GM19193 (cell line): Measurements from ENCODE around the gene SLC37A2.

Experiments
- POLR2A ChIP-seq: IDR thresholded peaks from 4 replicates; pipeline ENCODE4 v1.6.1; 2011; ENCODE audit not compliant: insufficient read depth, insufficient read length; ENCODE audit errors: extremely low read depth

Gene SLC37A2

DNA sequence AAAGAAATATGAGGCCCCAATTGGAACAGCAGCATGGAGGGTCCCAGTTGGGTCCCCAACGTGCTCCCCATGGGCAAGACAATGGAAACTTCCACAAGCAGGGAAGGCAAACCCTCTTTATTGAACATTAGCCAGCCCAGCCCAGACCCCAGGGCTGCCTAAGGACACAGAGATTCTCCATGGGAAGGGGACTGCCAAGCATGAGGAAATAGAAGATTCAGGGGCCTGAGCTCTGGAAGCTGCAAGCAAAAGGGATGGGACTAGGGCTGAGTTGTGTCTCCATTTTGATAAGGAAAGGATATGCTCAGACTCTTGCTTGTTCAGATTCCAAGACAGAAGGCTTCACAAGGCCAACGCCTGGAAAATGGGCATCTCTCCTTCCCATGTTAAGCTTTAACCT lies 25.0 kb downstream of the SLC37A2 start:
- TF ChIP-seq POLR2A, result no peak

DNA sequence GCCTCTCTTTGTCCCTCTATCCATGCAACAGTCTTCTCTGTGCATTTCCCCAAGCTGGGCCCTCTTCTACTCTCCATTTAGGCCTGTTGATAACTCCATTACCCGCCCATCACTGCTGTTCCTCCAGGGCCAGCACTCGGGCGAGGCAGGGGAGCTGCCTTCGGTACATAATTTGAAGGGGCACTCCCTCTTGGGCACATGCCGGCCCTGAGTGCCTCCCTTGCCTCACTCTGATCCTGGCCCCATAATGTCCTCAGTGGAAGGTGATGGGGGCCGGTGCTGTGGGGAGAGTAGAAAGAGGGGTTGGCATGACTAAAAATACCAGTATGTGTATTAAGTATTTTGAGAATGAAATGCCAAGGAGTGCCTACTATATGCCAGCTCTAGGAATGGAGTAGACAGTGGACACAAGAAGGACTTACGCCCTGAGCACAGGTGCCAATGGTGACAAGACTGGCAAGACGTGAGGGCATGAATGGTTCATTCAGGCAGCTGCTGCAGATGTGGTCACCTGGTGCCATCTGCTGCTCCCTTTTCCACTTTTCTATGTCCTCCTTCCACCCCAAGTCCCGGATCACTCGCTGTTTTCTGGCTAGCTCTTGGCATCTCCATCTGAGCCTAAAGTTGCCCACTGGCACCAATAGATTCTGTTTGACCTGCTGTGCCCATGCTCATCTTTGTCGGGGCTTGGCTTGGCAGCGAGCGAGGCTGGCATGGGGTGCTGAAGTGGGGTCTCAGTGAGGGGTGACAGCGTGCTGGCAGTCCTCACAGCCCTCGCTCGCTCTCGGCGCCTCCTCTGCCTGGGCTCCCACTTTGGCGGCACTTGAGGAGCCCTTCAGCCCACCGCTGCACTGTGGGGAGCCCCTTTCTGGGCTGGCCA lies 25.7 kb downstream of the SLC37A2 start:
- TF ChIP-seq POLR2A, result no peak

DNA sequence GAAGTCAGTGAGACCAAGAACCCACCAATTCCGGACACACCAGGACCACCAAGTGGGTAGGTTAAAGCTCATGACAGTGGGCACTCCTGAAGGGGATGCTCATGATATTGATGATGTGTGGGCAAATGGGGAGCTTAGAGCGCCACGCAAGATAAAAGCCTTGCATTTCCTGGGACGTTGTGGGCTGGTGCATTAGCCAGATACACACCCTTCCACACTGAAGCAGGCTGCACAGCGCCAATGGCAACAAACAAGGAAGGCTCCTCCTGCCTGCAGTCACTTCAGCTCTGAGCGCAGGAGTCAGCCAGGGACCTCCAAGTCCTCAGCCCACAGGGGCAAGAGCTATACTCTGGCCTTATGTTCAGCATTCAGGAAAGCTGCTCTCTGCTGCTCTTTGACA lies 27.7 kb downstream of the SLC37A2 start:
- no peak for TF ChIP-seq POLR2A

DNA sequence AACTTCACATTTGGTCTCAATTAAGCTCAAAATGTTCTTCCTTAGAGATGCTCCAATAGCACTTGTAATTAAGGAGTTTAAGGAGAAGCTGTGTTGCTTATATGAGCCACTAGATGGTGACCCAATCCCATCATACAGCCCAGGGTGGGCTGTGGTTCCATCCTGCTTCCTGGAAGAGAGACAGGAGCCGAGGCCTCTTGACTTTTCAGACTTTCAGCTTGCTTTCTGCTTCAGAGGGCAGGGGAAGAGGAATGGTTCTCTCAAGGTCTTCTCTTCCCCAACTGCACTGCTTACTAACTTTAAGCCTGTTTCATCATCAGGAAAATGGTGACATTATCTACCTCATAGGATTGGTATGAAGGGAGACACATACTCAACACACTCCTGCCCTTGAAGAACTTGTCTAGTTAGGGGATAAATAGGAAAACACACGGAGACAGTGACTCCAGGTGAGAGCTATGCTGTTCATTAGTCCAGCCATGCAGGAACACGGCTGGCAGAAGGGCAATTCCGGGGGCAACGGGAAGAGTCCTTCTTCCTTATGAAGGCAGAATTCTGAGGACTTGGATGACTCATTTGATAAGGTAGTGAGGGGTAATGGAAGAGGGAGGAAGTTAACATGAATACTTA lies 28.3 kb downstream of the SLC37A2 start:
- no peak for TF ChIP-seq POLR2A

DNA sequence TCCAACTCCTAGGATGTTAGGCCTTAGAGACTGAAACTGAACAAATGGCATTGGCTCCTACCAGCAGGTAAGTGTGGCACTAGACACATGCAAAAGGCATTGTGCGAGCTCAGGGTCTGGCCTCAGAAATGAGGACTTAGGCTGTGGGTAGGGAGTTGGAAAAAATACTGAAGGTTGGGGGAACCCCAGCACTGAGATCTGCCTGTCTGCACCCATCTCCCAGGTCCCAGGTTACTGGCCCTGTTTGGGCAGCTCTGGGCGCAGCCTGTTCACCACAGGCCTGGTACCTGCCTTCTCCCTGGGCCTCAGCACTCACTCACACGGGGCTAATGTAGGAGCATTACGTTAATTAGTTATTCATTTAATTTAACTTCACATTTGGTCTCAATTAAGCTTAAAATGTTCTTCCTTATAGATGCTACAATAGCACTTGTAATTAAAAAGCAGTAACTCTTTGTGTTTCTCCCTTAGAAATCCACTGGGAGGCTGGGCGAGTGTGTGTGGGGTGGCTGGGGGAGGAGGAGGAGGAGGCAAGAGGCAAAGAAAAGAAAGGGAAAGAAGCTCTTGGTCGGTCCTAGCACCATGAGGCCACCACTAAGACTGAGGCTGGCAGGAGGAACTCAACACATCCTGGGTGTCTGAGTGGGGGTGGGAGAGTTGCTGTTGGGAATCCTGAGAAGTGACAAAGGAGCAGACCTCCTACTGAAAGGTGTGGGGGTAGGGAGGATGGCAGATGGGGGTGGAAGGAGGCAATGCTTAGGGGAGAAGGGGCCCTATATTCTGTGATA lies 29.0 kb downstream of the SLC37A2 start:
- no peak for TF ChIP-seq POLR2A

DNA sequence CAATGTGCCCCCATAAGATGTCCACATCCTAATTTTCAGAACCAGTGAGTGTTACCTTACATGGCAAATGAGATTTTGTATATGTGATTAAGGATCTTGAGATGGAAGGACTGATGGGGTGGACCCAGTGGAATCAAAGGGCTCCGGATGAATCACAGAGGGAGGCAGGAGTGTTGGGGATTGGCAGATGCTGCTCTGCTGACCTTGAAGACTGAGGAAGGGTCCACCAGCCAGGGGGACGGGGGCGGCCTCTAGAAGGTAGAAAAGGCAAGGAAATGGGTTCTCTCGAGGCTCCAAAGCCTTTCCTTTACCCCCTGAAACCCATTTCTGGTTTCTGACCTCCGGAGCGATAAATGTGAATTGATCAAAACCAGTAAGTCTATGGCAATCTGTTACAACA lies 29.6 kb downstream of the SLC37A2 start:
- no peak for TF ChIP-seq POLR2A

DNA sequence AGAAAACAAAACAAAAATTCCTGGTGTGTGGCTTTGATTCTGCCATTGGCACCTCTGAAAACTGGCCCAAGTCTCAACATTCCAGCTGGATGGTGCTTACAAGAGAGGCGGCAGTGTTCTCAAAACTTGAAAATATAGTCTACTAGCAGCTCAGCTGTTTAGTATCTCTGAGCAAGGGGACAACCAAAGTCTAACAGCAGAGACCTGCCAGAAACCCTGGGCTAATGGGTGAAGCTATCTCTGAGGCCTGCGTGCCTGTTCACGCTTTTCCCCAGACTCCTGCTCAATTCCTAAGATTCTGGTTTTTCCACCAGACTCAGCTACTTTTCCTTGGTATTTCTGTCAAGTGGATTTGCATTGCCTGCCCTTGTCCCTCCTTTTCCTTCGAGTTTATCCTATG lies 30.4 kb downstream of the SLC37A2 start:
- no peak for TF ChIP-seq POLR2A

DNA sequence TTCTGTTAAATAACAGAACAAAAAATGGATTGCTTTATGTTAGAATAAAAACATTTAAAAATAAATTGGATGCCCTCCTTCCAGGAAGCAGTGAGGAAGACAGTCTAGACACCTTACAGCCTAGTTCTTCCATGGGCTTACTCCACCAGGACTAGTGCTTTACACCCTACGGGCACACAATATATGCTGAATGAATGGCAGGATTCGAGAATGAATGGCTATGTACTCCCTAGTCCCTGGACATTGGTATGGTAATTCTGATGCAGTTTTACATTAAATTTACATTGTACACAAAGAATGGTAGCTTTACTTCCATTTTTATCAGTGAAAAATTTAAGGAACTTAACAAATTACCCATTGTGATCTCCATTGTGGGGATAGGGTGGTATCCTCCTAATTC lies 31.6 kb downstream of the SLC37A2 start:
- TF ChIP-seq POLR2A, result no peak

DNA sequence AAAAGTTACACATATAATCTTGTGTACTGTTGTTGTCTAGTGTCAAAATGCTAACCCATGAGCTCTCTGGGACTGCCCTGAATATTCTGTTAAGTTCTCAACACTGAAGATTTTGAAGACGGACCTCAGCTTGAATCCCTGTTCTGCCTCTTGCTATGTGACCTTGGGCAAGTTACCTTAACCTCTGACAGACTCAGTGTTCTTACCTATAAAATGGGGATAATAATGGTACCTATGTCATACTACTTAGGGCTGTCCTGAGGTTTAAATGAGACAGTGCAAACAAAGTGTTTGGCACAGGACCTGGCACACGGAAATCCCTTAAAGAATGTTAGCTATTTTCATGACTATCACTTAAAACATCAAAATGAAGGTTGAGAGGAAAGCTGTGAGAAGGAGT lies 37.0 kb downstream of the SLC37A2 start:
- no peak for TF ChIP-seq POLR2A

DNA sequence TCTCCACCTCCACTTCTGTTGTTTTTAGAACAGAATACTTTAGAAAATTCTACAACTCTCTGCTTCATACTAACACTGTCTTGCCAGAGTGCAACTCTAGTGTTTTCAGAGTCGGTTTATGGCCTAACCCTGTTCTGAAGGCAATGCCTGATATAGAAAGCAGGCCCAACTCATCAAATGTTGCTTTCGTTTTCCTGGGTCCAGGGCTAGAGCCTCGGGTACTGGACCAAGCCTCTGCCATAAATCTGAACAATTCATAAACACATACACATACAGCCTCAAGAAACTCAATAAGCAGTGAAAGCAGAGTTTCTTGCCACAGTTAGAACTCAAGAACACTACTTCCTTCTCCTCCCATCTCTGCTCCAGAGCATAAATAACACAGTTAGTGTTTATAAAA lies 38.5 kb downstream of the SLC37A2 start:
- no peak for TF ChIP-seq POLR2A

DNA sequence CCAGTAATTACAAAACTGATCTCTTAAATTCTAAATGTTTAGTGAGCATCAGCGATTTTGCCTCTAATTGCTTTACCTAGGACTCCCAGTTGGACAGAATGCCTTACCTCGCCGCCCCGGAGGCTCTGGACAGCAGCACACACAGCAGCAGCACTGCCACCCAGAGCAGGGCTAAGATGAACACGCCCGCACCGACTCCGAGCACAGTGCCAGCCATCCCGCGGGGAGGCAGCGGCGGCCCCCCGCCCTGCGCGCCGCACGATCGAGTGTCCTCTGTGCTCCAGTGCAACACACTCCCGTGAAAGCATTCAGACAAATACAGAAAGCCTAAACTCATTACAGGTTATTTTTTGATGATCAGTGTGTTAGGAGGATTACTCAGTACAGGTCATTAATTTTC lies 38.9 kb downstream of the SLC37A2 start:
- no peak for TF ChIP-seq POLR2A

DNA sequence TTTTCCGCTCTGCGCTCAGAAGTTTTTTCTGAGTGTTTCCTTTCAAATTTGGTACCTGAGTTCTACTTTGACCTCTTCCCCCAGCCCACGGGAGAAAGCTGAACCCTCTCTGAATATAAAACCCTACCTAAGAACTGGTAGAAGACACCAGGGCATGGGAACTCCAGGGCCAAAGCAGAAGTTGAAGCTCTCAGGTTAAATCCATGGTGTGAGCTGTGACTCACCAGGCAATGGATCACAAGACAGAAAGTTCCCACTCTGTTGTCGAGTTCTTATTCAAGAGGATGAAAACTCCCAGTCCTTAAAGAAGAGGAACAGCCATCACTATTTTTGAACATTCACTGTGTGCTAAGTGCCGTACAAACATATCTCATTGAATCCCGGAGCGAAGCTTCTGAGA lies 39.4 kb downstream of the SLC37A2 start:
- TF ChIP-seq POLR2A, result no peak

DNA sequence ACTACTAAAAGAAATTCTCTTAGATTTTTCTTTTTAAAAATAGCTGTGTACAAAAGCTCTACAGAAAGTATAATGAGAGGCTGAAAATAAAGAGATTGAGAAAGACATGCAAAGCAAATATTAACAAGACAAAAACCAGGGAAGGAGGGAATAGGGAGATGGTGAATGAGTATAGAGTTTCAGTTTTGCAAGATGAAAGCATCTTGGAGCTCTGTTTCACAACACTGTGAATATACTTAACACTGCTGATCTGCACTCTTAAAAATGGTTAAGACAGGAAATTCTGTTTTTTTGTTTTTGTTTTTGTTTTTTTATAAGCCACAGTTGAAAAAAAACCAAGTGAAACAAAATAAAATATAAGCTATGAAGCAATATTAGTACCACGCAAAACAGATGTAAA lies 42.8 kb downstream of the SLC37A2 start:
- TF ChIP-seq POLR2A, result no peak

DNA sequence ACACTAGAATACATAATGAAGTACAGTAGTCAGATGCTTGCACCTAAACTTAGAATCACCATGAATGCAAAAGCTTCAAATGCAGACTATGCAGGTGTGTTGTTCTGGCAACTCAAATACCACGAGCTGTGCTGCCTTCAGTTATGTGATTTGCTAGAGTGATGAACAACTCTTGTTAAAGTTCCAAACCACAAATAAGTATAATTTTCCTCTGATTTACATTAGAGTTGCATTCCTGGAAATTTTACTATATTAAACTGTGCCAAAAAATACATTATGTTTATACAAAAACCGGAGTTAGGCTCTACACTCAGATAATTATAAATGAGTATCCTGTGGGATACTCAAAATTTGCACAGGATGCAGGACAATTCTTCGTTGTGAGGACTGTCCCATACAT lies 45.4 kb downstream of the SLC37A2 start:
- TF ChIP-seq POLR2A, result no peak

DNA sequence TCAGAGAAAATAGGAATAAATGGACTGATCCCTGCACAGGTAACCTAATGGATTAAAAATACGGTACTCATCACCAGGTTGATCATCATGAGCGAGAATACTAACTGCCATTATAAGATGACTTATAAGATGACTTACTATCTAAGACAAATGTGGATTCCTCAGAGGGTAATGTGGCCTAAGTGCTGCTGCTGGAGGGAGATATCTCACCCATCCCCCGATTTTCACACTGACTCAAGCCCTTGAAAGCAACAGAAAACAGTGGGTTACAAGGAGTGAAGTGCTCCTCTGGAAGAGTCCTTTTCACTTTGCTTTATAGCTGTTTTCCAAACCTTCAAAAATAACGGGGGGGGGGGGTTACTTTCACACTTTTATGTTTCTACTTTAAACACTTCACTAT lies 47.4 kb downstream of the SLC37A2 start:
- no peak for TF ChIP-seq POLR2A

DNA sequence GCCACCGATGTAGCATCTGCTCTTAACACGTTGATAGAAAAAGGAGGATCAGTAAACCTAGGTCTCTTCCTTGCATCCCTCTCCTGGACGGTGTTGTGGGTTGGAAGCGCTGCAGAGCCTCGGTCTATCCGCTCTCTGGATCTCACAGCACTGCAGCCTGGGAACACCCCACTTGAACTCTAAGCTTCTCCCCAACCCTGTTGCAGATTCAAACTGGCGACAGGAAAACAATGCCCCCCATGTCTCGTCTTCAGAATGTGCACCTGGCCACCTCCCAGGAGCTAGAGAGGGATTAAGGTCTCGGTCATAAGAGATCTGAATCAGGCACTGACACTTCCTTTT lies 47.9 kb downstream of the SLC37A2 start:
- no peak for TF ChIP-seq POLR2A

DNA sequence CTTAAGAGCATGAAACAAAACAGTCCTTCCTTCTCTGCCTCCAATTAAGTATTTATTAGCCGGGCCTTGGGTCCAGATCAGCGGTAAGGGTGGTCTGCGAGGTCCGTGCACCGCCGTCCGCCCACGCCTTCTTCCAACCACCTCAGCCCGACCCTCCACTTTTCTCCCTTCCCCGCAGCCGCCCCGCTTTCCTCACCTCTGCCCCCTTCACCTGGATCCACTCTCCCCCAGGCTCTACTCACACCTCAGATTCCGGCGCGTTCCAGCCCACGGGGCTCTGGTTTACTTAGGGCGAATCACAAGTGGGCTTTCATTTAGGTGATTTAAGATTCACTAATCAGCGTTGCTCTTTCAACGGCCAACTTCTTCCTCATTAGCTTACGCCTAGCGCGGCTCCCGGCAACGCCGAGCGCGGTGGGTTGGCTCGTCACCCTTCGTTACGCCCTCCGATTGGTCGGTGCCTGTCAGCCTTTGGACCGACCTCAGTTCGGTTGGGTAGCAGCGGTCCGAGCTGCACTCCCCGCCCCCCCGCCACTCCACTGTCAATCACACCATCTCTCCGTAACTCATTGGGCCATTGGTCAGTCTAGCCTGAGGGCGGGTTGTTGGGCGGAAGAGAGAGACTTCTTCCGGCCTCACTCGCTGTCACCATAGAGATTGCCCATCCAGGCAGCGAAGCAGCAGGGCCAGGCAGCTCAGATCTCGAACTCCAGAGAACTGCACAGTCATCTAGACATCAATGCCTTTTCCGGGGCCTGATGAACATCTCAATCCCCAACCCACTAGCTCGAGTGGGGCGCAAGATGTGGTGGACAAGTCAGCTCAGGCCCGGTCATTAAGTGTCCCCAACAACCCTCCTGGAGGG lies 48.5 kb downstream of the SLC37A2 start, which contains the start of gene TMEM218:
TMEM218 (minus strand) TSS at position 284 of the 865 bp plus-strand sequence. CDS start 9,385 bp downstream, outside the sequence.
- peak; percentile 56 for TF ChIP-seq POLR2A
